ENCODE results near the gene EFCAB11. TPM values are rescaled to one million over a fixed set of nuclear protein-coding genes. Genes with fewer than 3 reads are reported as not detected.
"Not testable (repeated sequence)": the region's sequence is repeated elsewhere in the genome, so short reads cannot be mapped to it uniquely, and the experiment has no call there.

The EFCAB11 gene
- total and polyA plus RNA-seq, 2 of the 4 experiments (the other 2 are of a cell fraction): 2.2 to 5.3 TPM

- Histone ChIP-seq H3K36me3 (ENCODE audit: control insufficient read depth, insufficient read depth, low read length) (no peaks in the 10 kb centered on the region; the same call in 1 of the 2 replicates), H2AK5ac (ENCODE audit: low read depth, low read length) (peak overlapping the region; percentile 50; the same call in 1 of the 2 replicates), H3K14ac (replicated peaks; ENCODE audit: low read depth, low read length) (no peak overlapping the region), H3K4me3 (ENCODE audit: insufficient read depth, low read depth, low read length) (no peak overlapping the region), H3K9me1 (ENCODE audit: insufficient read depth, low read length) (no peaks in the 10 kb centered on the region; the same call in 1 of the 2 replicates), H4K8ac (ENCODE audit: low read depth in 2 of 2, low read length in 2 of 2) (no peak overlapping the region), H3K79me1 (ENCODE audit: low read depth in 1 of 2, low read length in 2 of 2) (no peaks in the 10 kb centered on the region; a peak in 1 of 4 replicates), H3K4me1 (ENCODE audit: control insufficient read depth, insufficient read depth, low read length) (no peaks in the 10 kb centered on the region), H3K9ac (ENCODE audit: low read depth, low read length) (no peak overlapping the region), H3K23ac (ENCODE audit: low read depth, low read length) (no peak overlapping the region), H3K9me3 (ENCODE audit: control insufficient read depth, insufficient read depth, low read length) (0 out of 2 replicates have a peak, but pooled peaks cover 2% of the 10 kb centered on the region), H3K4me2 (ENCODE audit: low read depth, low read length) (no peak overlapping the region), H3K27ac (ENCODE audit: insufficient read depth, low read length) (no peak overlapping the region), H4K91ac (ENCODE audit: insufficient read depth, low read depth, low read length) (no peak overlapping the region), H2AFZ (replicated peaks; ENCODE audit: low read length, poor library complexity) (no peak overlapping the region), H3K18ac (ENCODE audit: low read depth, low read length) (no peak overlapping the region), H2BK120ac (ENCODE audit: low read depth, low read length) (no peak overlapping the region), H2BK15ac (ENCODE audit: low read depth, low read length) (peak overlapping the region; percentile 8; the same call in 1 of the 3 replicates), H3K4ac (ENCODE audit: low read depth, low read length) (no peak overlapping the region), H2BK5ac (ENCODE audit: low read depth, low read length, poor library complexity, severe bottlenecking) (no peak overlapping the region), H3K56ac (ENCODE audit: extremely low read depth, insufficient read depth, low read length) (no peak overlapping the region), H2AK9ac (replicated peaks; ENCODE audit: low read depth, low read length, poor library complexity) (no peak overlapping the region), H4K5ac (ENCODE audit: low read depth, low read length) (no peak overlapping the region), H2BK20ac (ENCODE audit: low read depth, low read length) (no peak overlapping the region), H4K20me1 (ENCODE audit: insufficient read depth, low read length) (no peaks in the 10 kb centered on the region), H3K27me3 (ENCODE audit: control insufficient read depth, insufficient read depth, low read length) (no peaks in the 10 kb centered on the region)
- ATAC-seq (ENCODE audit: low read depth) (no peak), DNase-seq (no peak)
- ChIA-PET CTCF (no interaction called here), POLR2A (ENCODE audit: unreplicated experiment) (no interaction called here)
- TF ChIP-seq FOS (IDR thresholded peaks at IDR 0.05; ENCODE audit: low read depth, low read length) (no peak), BHLHE40 (IDR thresholded peaks at IDR 0.05; ENCODE audit: low read depth, low read length) (no peak), RFX5 (IDR thresholded peaks at IDR 0.05; ENCODE audit: low read depth, low read length) (no peak), SMC3 (IDR thresholded peaks at IDR 0.05; ENCODE audit: low read depth, low read length) (no peak), RAD21 (IDR thresholded peaks at IDR 0.05; ENCODE audit: low read length) (no peak)
- in situ Hi-C loops (cut with MboI; ENCODE audit: low sequenced_read_pairs): no loop called here
- intact Hi-C loops (cut with micrococcal nuclease): no loop called here
- dilution Hi-C loops (cut with HindIII; ENCODE audit: low sequenced_read_pairs, unreplicated experiment): no loop called here
- WGBS, 2 experiments (ENCODE audit: extremely low coverage in 2 of 2, insufficient read length in 1 of 2): 100% methylated on average over 1 of the region's 6 CpGs; no CpG with 5 or more reads in 1 of the 2 experiments
- BruUV-seq (replicated peaks): no TSS peak
Observed at GRCh38 chr14:89892953-89893352, 61.6 kb downstream of the EFCAB11 start.

- H2AFZ ChIP-seq (replicated peaks; ENCODE audit: low read length, poor library complexity); H2BK15ac ChIP-seq (ENCODE audit: low read depth, low read length); H4K91ac ChIP-seq (ENCODE audit: insufficient read depth, low read depth, low read length); H3K4me3 ChIP-seq (ENCODE audit: insufficient read depth, low read depth, low read length); H2AK9ac ChIP-seq (replicated peaks; ENCODE audit: low read depth, low read length, poor library complexity); H3K27ac ChIP-seq (ENCODE audit: insufficient read depth, low read length); ATAC-seq (ENCODE audit: low read depth); H2AK5ac ChIP-seq (ENCODE audit: low read depth, low read length); H2BK20ac ChIP-seq (ENCODE audit: low read depth, low read length); intact Hi-C loops (cut with micrococcal nuclease); H3K9ac ChIP-seq (ENCODE audit: low read depth, low read length); in situ Hi-C loops (cut with MboI; ENCODE audit: low sequenced_read_pairs); H3K9me1 ChIP-seq (ENCODE audit: insufficient read depth, low read length); H2BK5ac ChIP-seq (ENCODE audit: low read depth, low read length, poor library complexity, severe bottlenecking); H3K4me1 ChIP-seq (ENCODE audit: control insufficient read depth, insufficient read depth, low read length); DNase-seq; dilution Hi-C loops (cut with HindIII; ENCODE audit: low sequenced_read_pairs, unreplicated experiment); CTCF ChIA-PET; H3K4ac ChIP-seq (ENCODE audit: low read depth, low read length); H3K14ac ChIP-seq (replicated peaks; ENCODE audit: low read depth, low read length); H4K20me1 ChIP-seq (ENCODE audit: insufficient read depth, low read length); H3K4me2 ChIP-seq (ENCODE audit: low read depth, low read length); H3K9me3 ChIP-seq (ENCODE audit: control insufficient read depth, insufficient read depth, low read length); H3K56ac ChIP-seq (ENCODE audit: extremely low read depth, insufficient read depth, low read length); H3K79me1 ChIP-seq (ENCODE audit: low read depth in 1 of 2, low read length in 2 of 2); POLR2A ChIA-PET (ENCODE audit: unreplicated experiment); H2BK120ac ChIP-seq (ENCODE audit: low read depth, low read length); H3K23ac ChIP-seq (ENCODE audit: low read depth, low read length); H3K36me3 ChIP-seq (ENCODE audit: control insufficient read depth, insufficient read depth, low read length); H3K27me3 ChIP-seq (ENCODE audit: control insufficient read depth, insufficient read depth, low read length); H3K18ac ChIP-seq (ENCODE audit: low read depth, low read length); H4K5ac ChIP-seq (ENCODE audit: low read depth, low read length); H4K8ac ChIP-seq (ENCODE audit: low read depth in 2 of 2, low read length in 2 of 2); BruUV-seq (replicated peaks): not testable (repeated sequence)
- WGBS, 2 experiments (ENCODE audit: extremely low coverage in 2 of 2, insufficient read length in 1 of 2): 100% methylated on average over 6 of the region's 35 CpGs; no CpG with 5 or more reads in 1 of the 2 experiments
Observed at GRCh38 chr14:89891721-89892120, 62.8 kb downstream of the EFCAB11 start.
